GM19043 (cell line): ENCODE results near the gene EDNRB.
"Not testable (repeated sequence)": the region's sequence is repeated elsewhere in the genome, so short reads cannot be mapped to it uniquely, and the experiment has no call there.

Source experiments
- ATAC-seq: cut with Tn5 transposase; IDR thresholded peaks from one replicate; pipeline ENCODE4 v1.9.1; 2021; ENCODE audit warnings: low read depth; ENCODE audit not compliant: unreplicated experiment

Gene EDNRB

GRCh38 chr13:77848050-77848449 is 70.6 kb downstream of the EDNRB start:
- not testable (repeated sequence) for ATAC-seq

- ATAC-seq: peak; percentile 93
Measured at GRCh38 chr13:77846173-77846572, 72.5 kb downstream of the EDNRB start.
